ENCODE measurements around the gene ATP2A2. TPM values are rescaled to one million over a fixed set of nuclear protein-coding genes. Genes with fewer than 3 reads are reported as not detected.

Gene ATP2A2
- total and polyA plus RNA-seq, 2 of the 4 experiments (the other 2 are of a cell fraction): 166 to 225 TPM

DNA sequence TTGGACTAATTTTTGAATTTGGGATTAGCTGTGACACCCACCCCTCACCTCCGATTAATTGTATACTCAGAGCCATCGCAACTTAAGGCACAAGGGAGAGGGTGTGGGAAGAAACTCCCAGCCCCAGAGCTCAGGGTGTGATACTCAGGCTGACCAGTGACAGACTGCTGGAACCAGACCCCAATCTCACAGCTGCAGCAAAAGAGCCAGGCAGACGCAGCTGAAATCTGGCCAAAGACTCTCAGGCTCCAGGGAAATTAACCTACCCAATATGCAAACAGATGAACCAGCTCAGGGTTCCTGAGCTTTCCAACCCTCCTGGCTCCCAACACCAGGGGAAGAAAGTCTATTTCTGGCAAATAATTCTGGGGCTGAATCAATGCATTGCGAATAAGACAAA lies 92.0 kb downstream of the ATP2A2 start:
- no peak overlapping the region for H4K91ac ChIP-seq (ENCODE audit: insufficient read depth, low read depth, low read length)
- no peak overlapping the region for H3K27ac ChIP-seq (ENCODE audit: insufficient read depth, low read length)
- H2AK9ac ChIP-seq (replicated peaks; ENCODE audit: low read depth, low read length, poor library complexity): no peak overlapping the region
- ATAC-seq (ENCODE audit: low read depth) (no peak), DNase-seq (no peak)
- H2BK20ac ChIP-seq (ENCODE audit: low read depth, low read length): no peak overlapping the region
- no peak overlapping the region for H3K18ac ChIP-seq (ENCODE audit: low read depth, low read length)
- no peak overlapping the region for H2AFZ ChIP-seq (replicated peaks; ENCODE audit: low read length, poor library complexity)
- no peak overlapping the region for H2AK5ac ChIP-seq (ENCODE audit: low read depth, low read length)
- CTCF ChIA-PET: no interaction called here
- peaks cover 44% of the 10 kb centered on the region for H3K36me3 ChIP-seq (ENCODE audit: control insufficient read depth, insufficient read depth, low read length)
- no peak overlapping the region for H2BK120ac ChIP-seq (ENCODE audit: low read depth, low read length)
- dilution Hi-C loops (cut with HindIII; ENCODE audit: low sequenced_read_pairs, unreplicated experiment) (no loop called here), in situ Hi-C loops (cut with MboI; ENCODE audit: low sequenced_read_pairs) (no loop called here), intact Hi-C loops (cut with micrococcal nuclease) (no loop called here)
- no peak overlapping the region for H3K56ac ChIP-seq (ENCODE audit: extremely low read depth, insufficient read depth, low read length)
- TF ChIP-seq FOS (IDR thresholded peaks at IDR 0.05; ENCODE audit: low read depth, low read length) (no peak), MAFK (IDR thresholded peaks at IDR 0.05; ENCODE audit: low read depth, low read length) (no peak), SMC3 (IDR thresholded peaks at IDR 0.05; ENCODE audit: low read depth, low read length) (no peak), USF2 (IDR thresholded peaks at IDR 0.05; ENCODE audit: low read depth, low read length) (no peak), RAD21 (IDR thresholded peaks at IDR 0.05; ENCODE audit: low read length) (no peak)
- TF ChIP-seq, protein P1, sequence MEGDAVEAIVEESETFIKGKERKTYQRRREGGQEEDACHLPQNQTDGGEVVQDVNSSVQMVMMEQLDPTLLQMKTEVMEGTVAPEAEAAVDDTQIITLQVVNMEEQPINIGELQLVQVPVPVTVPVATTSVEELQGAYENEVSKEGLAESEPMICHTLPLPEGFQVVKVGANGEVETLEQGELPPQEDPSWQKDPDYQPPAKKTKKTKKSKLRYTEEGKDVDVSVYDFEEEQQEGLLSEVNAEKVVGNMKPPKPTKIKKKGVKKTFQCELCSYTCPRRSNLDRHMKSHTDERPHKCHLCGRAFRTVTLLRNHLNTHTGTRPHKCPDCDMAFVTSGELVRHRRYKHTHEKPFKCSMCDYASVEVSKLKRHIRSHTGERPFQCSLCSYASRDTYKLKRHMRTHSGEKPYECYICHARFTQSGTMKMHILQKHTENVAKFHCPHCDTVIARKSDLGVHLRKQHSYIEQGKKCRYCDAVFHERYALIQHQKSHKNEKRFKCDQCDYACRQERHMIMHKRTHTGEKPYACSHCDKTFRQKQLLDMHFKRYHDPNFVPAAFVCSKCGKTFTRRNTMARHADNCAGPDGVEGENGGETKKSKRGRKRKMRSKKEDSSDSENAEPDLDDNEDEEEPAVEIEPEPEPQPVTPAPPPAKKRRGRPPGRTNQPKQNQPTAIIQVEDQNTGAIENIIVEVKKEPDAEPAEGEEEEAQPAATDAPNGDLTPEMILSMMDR (conservative IDR thresholded peaks at IDR 0.05; ENCODE audit: low read depth, low read length): no peak
- no peak overlapping the region for H3K4ac ChIP-seq (ENCODE audit: low read depth, low read length)
- H3K4me3 ChIP-seq (ENCODE audit: insufficient read depth, low read depth, low read length): no peak overlapping the region
- no peaks in the 10 kb centered on the region for H3K4me1 ChIP-seq (ENCODE audit: control insufficient read depth, insufficient read depth, low read length)
- no peak overlapping the region for H3K4me2 ChIP-seq (ENCODE audit: low read depth, low read length)
- H3K9me3 ChIP-seq (ENCODE audit: control insufficient read depth, insufficient read depth, low read length): no peaks in the 10 kb centered on the region
- no peak overlapping the region for H3K9ac ChIP-seq (ENCODE audit: low read depth, low read length)
- H3K9me1 ChIP-seq (ENCODE audit: insufficient read depth, low read length): no peaks in the 10 kb centered on the region; the same call in 1 of the 2 replicates
- no peak overlapping the region for H3K14ac ChIP-seq (replicated peaks; ENCODE audit: low read depth, low read length)
- POLR2A ChIA-PET (ENCODE audit: unreplicated experiment): interaction anchor here (0.6 kb wide), 1 partner anchor 432 kb away, joined by 5 read pairs; no protein-coding TSS in a partner anchor
- H4K5ac ChIP-seq (ENCODE audit: low read depth, low read length): no peak overlapping the region
- H4K20me1 ChIP-seq (ENCODE audit: insufficient read depth, low read length): no peaks in the 10 kb centered on the region; the same call in 1 of the 2 replicates
- H4K8ac ChIP-seq (ENCODE audit: low read depth in 2 of 2, low read length in 2 of 2): no peak overlapping the region
- no TSS peak for BruUV-seq (replicated peaks)
- no peak overlapping the region for H2BK5ac ChIP-seq (ENCODE audit: low read depth, low read length, poor library complexity, severe bottlenecking)
- H3K79me1 ChIP-seq (ENCODE audit: low read depth in 1 of 2, low read length in 2 of 2): peaks cover 10 to 13% of the 10 kb centered on the region in 2 experiments
- no peak overlapping the region for H2BK15ac ChIP-seq (ENCODE audit: low read depth, low read length)
- H3K27me3 ChIP-seq (ENCODE audit: control insufficient read depth, insufficient read depth, low read length): no peaks in the 10 kb centered on the region
- H3K23ac ChIP-seq (ENCODE audit: low read depth, low read length): no peak overlapping the region
- no CpG with 5 or more reads among the region's 4 CpGs for WGBS, 2 experiments (ENCODE audit: extremely low coverage in 2 of 2, insufficient read length in 1 of 2)
